Measurements from ENCODE around the gene MYBPHL.
A peak's percentile ranks its signal among the peaks of the same experiment; 100 is the strongest.
"Not testable (repeated sequence)": the region's sequence is repeated elsewhere in the genome, so short reads cannot be mapped to it uniquely, and the experiment has no call there.

Gene MYBPHL

GRCh38 chr1:109304226-109304920 is 2.4 kb downstream of the MYBPHL start:
- DNase-seq = no peak

- no peak for DNase-seq
These were observed 4.9 kb downstream of the MYBPHL start for GRCh38 chr1:109301874-109302273.

DNA sequence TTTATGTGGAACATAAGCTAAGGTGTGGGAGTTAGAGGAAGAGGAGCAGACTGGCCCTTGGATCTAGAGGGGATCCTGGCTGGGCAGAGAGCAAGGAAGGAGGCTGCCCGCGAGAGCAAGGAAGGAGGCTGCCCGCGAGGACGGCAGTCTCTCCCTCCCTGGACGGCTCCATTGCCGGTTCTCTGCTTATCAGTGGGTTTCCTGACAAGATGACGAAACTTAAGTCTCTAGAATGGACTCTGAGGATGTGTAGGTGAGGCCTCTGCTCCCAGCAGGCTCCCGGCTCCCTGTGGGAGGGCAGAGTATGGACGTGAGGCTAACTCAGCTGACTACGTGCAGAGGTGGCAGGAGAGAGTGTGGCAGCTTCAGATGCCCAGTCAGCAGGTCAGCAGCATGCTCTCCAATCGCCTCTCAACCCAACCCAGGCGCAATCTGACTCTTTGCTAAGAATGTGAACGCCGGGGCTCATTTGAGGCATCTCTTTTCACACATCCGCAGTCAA is 6.1 kb downstream of the MYBPHL start:
- no peak for DNase-seq

- no peak for DNase-seq
These were observed 7.1 kb downstream of the MYBPHL start for GRCh38 chr1:109299558-109300343.

DNA sequence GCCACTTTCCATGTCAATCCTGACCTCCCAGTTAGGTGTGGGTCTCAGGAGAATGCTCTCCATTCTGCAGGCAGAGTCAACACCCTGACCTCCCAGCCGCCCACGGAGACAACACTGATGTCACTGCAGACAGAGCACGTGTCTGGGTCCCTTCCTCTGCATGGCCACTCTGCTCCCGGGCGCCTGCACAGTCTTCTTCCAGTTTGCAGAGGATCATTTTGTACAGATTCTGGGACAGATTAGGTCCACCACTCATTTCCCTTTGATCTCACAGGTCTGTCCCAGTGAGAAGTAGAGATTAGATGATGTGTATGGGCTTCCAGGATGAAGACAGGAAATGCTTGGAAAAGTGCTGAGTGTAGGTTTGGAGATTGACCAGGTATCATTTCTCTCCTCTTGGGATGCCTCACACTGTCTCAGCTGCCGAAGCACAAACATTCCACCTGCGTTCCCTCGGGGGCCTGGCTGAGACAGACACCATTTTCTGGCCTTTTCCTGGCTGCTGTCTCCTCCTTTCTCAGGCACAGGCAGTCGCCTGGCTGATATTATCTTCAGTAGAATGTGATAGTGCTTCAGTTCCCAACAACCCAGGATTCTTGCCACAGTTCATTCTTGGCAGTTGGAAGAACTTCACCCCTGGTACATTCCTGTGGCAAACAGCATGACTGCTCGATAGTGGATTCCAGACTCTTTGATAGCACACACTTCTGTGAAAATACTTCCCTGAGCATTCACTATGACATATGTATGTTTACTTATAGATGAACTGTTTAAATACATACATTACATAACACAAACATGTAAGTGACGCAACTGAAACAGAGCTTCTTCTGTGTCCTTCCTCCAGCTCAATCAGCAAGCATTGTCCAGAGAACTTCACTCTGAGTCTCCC is 7.9 kb downstream of the MYBPHL start:
- DNase-seq = no peak

- peak; percentile 87 for DNase-seq
These were observed 10.0 kb downstream of the MYBPHL start for GRCh38 chr1:109296782-109297181.

DNA sequence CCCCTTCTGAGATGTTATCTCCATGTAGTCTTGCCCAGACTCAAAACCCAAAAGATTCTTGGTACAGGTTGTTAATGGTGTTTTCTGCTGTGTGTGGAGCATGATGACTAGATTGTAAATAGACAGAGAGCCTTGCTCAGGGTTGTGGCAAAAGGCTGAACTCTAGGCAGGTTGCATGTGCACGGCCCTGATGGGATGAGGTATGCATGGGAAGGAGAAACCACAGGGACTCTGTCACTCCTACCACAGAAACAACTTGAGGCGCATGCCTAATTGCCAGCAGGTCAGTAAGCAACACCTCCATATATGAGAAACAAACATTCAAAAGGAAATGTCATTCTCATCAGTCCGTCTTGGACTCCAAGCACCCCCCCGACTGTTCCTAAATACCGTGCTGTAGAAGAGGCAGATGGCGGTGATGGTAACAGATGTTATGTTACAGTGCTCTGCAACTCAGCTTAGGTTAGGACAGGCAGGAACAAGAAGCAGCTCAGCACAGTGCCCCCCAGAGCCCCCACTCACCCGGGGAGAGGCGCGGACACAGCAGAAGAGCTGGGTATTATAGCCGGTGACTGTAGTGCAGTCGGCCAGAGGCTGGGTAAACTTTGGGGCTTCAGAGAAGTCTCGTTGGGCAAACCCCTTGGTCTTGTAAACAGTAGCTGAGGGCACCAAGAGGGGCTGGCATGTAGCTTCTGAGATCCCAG is 10.9 kb downstream of the MYBPHL start:
- DNase-seq = peak; percentile 96

DNA sequence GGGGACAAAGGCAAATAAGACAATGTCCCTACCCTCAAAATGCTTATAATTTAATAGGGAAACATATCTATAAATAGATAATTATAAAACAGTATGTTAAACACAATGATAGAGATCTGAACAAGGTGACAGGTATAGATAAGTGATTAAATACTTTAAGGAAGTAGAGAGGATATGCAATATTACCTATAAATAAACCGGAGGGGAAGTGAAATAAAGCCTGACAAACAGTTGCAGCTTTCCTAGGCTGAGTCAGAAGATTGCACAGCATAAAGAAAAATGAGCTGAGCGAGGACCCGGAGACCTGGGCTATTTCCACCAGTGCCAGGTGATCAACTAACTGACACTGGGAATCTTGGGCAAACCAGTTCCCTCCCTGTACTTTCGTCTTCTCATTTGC is 12.3 kb downstream of the MYBPHL start:
- DNase-seq = no peak

GRCh38 chr1:109293026-109293425 is 13.8 kb downstream of the MYBPHL start:
- DNase-seq = no peak

DNA sequence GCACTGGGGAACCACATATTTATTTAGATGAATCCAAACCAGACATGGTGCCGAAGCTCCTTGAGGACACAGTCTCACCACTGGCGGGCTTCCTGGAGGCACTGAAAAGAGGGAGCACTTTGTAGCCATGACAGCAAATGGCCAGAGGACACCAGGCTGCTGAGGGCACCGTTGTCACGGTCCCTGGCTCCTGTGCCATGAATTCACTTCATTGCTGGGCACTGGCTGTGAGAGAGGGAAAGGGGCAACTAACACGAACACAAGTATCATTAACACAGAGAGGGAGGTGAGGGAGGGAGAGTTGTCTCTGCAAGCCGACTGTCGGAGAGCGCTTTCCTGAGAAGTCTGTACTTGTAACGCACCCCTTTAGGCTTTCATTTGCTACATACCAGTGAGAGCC is 14.4 kb downstream of the MYBPHL start:
- no peak for DNase-seq

- no peak for DNase-seq
These were observed 15.8 kb downstream of the MYBPHL start for GRCh38 chr1:109290998-109291397.

GRCh38 chr1:109290137-109290536 is 16.7 kb downstream of the MYBPHL start:
- no peak for DNase-seq

- not testable (repeated sequence) for DNase-seq
These were observed 20.0 kb downstream of the MYBPHL start for GRCh38 chr1:109286762-109287161.

DNA sequence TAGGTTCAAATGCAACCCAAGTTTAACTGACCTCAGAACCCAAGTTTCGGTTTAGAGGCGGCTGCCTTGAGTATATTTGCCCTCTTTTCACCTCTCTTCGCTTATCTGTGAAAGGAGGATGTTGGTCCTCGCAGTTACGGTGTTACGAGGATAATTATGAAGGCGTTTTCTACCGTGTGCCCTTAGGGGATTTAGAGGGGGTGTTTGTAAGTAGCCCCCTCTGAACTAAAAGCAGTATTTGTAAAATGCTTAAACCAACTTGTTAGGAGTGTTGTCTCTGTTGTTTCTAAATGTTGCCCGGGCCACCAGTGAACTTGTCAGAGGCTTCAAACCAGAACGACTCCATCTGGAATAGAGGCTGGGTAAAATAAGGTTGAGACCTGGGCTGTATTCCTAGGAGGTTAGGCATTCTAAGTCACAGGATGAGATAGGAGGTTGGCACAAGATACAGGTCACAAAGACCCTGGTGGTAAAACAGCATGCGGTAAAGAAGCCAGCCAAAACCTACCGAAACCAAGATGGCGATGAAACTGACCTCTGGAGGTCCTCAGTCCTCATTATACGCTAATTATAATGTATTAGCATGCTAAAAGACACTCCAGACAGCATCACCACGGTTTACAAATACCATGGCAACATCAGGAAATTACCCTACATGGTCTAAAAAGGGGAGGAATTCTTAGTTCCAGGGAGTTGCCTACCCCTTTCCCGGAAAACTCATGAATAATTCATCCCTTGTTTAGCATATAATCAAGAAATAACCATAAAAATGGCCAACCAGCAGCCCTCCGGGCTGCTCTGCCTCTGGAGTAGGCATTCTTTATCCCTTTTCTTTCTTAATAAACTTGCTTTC is 22.8 kb downstream of the MYBPHL start:
- peak; percentile 59 for DNase-seq

- DNase-seq = peak; percentile 95
These were observed 23.7 kb downstream of the MYBPHL start, which contains the start of gene PSRC1 for GRCh38 chr1:109282952-109283747. PSRC1 (minus strand) TSS chr1:109283145.

- no peak for DNase-seq
These were observed 24.3 kb downstream of the MYBPHL start for GRCh38 chr1:109282497-109282951.

- no peak for DNase-seq
These were observed 24.9 kb downstream of the MYBPHL start for GRCh38 chr1:109281680-109282496.

GRCh38 chr1:109280862-109281261 is 25.9 kb downstream of the MYBPHL start:
- DNase-seq = no peak

DNA sequence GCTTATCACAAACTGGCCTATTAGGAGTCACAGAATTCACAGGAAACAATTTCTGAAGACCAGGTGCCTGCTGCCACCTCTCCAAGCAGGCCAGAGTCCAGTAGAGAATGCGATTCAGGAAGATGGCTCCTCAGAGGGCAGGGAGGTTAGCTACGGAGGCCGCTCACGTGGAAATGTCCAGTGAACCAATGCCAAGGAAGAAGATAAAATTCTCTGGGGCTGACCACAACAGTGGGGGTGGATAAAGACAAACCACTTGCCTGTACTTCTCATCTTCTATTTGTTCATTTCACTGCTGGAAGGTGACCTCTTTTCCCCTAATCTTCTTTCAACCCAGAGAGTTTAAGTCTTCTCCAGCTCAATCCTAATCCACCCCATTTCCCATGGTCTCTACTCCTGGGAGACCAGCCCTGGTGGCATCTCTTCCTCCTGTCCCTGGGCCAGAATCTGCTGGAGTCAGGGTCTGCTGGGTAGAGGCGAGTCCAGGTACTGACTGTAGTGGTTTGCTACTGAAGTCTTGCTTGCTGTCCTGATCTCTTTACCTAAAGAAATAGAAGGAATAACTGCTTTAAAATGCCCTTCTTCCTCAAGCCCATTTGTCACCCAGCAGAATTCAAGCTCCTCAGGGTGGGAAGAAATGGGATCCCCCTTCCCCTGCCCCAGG is 27.1 kb downstream of the MYBPHL start:
- no peak for DNase-seq
